ENCODE data around the gene KCNG4. TPM values are rescaled to one million over a fixed set of nuclear protein-coding genes. Genes with fewer than 3 reads are reported as not detected.

The KCNG4 gene
- total RNA-seq, 2 donors from 2014 or later = not detected

DNA sequence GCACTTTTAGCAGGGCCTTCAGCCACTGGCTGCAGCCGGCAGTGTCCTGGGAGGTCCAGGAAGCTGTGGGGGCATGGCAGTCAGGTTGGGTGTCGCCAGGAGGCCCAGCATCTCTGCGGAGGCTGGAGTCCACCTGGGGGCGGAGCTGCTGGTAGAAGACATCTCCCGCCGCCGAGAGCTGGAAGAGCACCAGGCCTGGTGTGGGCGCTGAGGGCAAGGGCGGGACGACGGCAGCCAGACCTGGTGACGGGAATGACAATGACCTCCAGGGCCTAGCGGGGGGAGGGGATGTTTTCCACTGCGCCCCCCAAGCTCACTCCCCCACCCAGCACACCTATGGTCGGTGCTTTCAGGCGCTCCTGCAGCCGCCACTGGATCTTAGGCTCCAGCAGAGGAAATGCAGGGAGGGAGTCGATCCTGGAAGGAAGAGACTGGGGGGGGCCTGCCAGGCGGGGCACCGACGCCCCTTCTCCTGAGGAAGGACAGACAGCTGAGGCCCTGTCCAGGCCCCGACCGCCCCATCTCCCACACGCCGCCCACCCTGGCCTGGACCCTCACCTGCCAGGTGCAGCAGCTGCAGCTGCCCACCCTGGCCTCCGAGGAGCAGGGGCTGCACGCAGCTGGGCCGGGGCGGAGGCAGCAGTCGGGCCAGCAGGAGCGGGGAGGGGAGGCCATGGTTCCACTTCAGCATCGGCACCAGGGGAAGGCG lies 60.0 kb downstream of the KCNG4 start:
- TF ChIP-seq, protein P1, sequence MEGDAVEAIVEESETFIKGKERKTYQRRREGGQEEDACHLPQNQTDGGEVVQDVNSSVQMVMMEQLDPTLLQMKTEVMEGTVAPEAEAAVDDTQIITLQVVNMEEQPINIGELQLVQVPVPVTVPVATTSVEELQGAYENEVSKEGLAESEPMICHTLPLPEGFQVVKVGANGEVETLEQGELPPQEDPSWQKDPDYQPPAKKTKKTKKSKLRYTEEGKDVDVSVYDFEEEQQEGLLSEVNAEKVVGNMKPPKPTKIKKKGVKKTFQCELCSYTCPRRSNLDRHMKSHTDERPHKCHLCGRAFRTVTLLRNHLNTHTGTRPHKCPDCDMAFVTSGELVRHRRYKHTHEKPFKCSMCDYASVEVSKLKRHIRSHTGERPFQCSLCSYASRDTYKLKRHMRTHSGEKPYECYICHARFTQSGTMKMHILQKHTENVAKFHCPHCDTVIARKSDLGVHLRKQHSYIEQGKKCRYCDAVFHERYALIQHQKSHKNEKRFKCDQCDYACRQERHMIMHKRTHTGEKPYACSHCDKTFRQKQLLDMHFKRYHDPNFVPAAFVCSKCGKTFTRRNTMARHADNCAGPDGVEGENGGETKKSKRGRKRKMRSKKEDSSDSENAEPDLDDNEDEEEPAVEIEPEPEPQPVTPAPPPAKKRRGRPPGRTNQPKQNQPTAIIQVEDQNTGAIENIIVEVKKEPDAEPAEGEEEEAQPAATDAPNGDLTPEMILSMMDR (IDR thresholded peaks at IDR 0.05) = no peak
- no peaks in the 10 kb centered on the region for H3K27me3 ChIP-seq (replicated peaks; ENCODE audit: insufficient read depth)
- ATAC-seq (ENCODE audit: insufficient number of reproducible peaks, low FRiP score, low read depth) (no peak), DNase-seq (ENCODE audit: low spot score) (no peak)
- H3K4me3 ChIP-seq = no peak overlapping the region
- no peaks in the 10 kb centered on the region for H3K9me3 ChIP-seq
- H3K36me3 ChIP-seq = peaks cover 42% of the 10 kb centered on the region
- H3K27ac ChIP-seq = no peak overlapping the region
- H3K4me1 ChIP-seq (ENCODE audit: control insufficient read depth in 1 of 2, low read depth in 2 of 2) = peaks cover 20 to 34% of the 10 kb centered on the region in 2 donors

DNA sequence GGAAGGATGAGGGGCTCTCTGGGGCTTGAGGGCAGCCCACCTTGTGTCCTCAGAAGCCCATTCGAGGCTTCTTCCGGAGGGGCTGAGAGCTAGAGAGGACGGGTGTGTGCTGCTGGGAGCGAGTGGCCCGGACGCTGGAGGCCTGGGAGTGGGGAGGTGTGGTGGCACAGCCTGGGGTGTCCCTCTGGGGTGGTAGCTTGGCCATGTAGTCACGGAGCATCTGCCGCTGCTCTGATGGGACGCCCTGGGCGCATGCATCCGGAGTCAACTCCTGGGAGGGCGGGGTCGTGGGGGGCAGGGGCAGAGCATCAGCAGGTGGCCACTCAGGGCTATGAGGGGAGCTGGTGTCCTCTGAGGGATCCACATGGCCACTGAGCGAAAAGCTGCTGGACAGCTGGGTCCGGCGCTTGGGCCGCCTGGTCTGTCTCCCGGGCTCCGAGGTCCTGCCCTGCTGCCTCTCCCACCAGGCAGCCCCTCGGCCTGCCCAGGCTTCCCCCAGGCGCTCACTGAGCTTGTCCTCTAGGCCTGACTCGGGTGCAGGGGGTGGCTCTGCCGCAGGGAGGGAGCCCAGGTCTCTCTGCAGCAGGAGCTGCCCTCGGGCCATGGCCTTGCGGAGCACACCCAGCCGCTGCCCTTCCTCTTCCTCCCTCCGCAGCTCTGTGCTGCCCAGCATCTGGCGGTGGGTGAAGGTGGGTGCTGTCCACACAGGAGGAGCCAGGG lies 60.8 kb downstream of the KCNG4 start:
- H3K9me3 ChIP-seq = no peaks in the 10 kb centered on the region
- TF ChIP-seq, protein P1 (IDR thresholded peaks at IDR 0.05) = no peak
- no peak overlapping the region for H3K4me3 ChIP-seq
- peaks cover 20 to 34% of the 10 kb centered on the region in 2 donors for H3K4me1 ChIP-seq (ENCODE audit: control insufficient read depth in 1 of 2, low read depth in 2 of 2)
- H3K27me3 ChIP-seq (replicated peaks; ENCODE audit: insufficient read depth) = no peaks in the 10 kb centered on the region
- ATAC-seq (ENCODE audit: insufficient number of reproducible peaks, low FRiP score, low read depth) (no peak), DNase-seq (ENCODE audit: low spot score) (no peak)
- H3K27ac ChIP-seq = no peak overlapping the region
- H3K36me3 ChIP-seq = peaks cover 42% of the 10 kb centered on the region

DNA sequence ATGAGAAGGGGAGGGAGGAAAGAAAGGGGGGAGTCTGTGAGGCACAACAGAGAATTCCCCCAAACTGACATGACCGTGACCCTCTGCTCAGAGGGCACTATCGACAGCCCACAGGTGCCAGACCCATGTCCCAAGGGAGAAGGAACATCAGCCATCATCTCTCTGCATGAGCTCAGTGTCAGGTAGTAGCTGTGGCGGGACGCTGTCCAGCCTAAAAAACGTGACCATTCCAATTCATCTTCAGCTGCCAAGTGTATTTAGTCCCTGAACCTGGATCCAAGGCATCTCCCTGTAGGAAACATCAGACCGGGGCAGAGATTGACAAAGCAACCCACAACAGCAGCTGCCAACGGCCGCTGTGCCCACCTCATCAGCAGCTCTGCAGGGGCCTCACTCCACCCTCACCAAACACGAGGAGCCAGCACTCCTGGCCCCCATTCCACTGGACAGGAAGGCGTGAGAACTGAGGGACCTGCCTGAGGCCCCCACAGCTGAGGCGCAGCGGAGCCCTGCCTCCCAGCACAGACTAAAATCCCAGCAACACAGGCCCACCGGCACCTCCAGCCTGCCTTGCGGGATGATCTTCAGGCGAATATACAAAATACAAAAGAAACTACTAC lies 61.6 kb downstream of the KCNG4 start:
- Histone ChIP-seq H3K36me3 (peaks cover 38% of the 10 kb centered on the region), H3K4me1 (ENCODE audit: control insufficient read depth in 1 of 2, low read depth in 2 of 2) (peaks cover 20 to 34% of the 10 kb centered on the region in 2 donors), H3K4me3 (no peak overlapping the region), H3K27ac (peak overlapping the region; percentile 80 to 91), H3K9me3 (no peaks in the 10 kb centered on the region), H3K27me3 (replicated peaks; ENCODE audit: insufficient read depth) (no peaks in the 10 kb centered on the region)
- DNase-seq (ENCODE audit: low spot score) = no peak
- TF ChIP-seq, protein P1 (IDR thresholded peaks at IDR 0.05) = no peak
- ATAC-seq (ENCODE audit: insufficient number of reproducible peaks, low FRiP score, low read depth) = no peak

DNA sequence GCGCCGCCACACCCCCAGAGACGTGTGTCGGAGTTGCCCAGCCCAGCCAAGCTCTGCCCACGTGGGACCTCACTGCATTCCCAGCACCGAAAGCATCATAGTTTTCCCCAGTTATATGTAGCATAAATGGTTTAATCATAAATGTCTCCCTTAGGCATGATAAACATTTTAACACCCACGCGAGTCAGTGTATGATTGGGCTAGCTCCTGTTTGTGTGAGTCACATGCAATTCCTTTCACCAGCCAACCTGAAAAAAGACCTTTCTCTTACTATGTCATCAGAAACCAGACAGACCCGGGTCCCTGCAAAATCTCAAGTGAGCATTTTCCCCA lies 62.1 kb downstream of the KCNG4 start:
- peaks cover 20 to 34% of the 10 kb centered on the region in 2 donors for H3K4me1 ChIP-seq (ENCODE audit: control insufficient read depth in 1 of 2, low read depth in 2 of 2)
- no peaks in the 10 kb centered on the region for H3K27me3 ChIP-seq (replicated peaks; ENCODE audit: insufficient read depth)
- DNase-seq (ENCODE audit: low spot score) (peak; percentile 21), ATAC-seq (ENCODE audit: insufficient number of reproducible peaks, low FRiP score, low read depth) (no peak)
- no peak overlapping the region for H3K4me3 ChIP-seq
- H3K36me3 ChIP-seq = peaks cover 32% of the 10 kb centered on the region
- peak overlapping the region; percentile 80 to 91 for H3K27ac ChIP-seq
- H3K9me3 ChIP-seq = no peaks in the 10 kb centered on the region
- TF ChIP-seq, protein P1 (IDR thresholded peaks at IDR 0.05) = no peak
